ENCODE measurements around the gene NAV3.

NAV3 gene

GRCh38 chr12:77850698-77851097, 20.0 kb downstream of the NAV3 start:
- no peak for DNase-seq (ENCODE audit: extremely low read depth, low read depth)
- TF ChIP-seq, protein P1, sequence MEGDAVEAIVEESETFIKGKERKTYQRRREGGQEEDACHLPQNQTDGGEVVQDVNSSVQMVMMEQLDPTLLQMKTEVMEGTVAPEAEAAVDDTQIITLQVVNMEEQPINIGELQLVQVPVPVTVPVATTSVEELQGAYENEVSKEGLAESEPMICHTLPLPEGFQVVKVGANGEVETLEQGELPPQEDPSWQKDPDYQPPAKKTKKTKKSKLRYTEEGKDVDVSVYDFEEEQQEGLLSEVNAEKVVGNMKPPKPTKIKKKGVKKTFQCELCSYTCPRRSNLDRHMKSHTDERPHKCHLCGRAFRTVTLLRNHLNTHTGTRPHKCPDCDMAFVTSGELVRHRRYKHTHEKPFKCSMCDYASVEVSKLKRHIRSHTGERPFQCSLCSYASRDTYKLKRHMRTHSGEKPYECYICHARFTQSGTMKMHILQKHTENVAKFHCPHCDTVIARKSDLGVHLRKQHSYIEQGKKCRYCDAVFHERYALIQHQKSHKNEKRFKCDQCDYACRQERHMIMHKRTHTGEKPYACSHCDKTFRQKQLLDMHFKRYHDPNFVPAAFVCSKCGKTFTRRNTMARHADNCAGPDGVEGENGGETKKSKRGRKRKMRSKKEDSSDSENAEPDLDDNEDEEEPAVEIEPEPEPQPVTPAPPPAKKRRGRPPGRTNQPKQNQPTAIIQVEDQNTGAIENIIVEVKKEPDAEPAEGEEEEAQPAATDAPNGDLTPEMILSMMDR (IDR thresholded peaks at IDR 0.05; ENCODE audit: low read depth, low read length, missing control alignments), result no peak
- H3K4me3 ChIP-seq (replicated peaks; ENCODE audit: low read depth, low read length), result no peak overlapping the region

GRCh38 chr12:77855548-77855947, 24.9 kb downstream of the NAV3 start:
- DNase-seq (ENCODE audit: extremely low read depth, low read depth), result no peak

GRCh38 chr12:77861317-77861716, 30.6 kb downstream of the NAV3 start:
- TF ChIP-seq, protein P1 (IDR thresholded peaks at IDR 0.05; ENCODE audit: low read depth, low read length, missing control alignments), result no peak
- DNase-seq (ENCODE audit: extremely low read depth, low read depth), result no peak
- no peak overlapping the region for H3K4me3 ChIP-seq (replicated peaks; ENCODE audit: low read depth, low read length)

More at GRCh38 chr12:77855548-77855947, 24.9 kb downstream of the NAV3 start:
- H3K4me3 ChIP-seq (replicated peaks; ENCODE audit: low read depth, low read length), result no peak overlapping the region
- TF ChIP-seq, protein P1 (IDR thresholded peaks at IDR 0.05; ENCODE audit: low read depth, low read length, missing control alignments), result no peak

- TF ChIP-seq, protein P1 (IDR thresholded peaks at IDR 0.05; ENCODE audit: low read depth, low read length, missing control alignments), result no peak
- no peak for DNase-seq (ENCODE audit: extremely low read depth, low read depth)
- no peak overlapping the region for H3K4me3 ChIP-seq (replicated peaks; ENCODE audit: low read depth, low read length)
Measured at GRCh38 chr12:77865178-77865577, 34.5 kb downstream of the NAV3 start.

GRCh38 chr12:77878901-77879300, 48.2 kb downstream of the NAV3 start:
- TF ChIP-seq, protein P1 (IDR thresholded peaks at IDR 0.05; ENCODE audit: low read depth, low read length, missing control alignments), result no peak
- DNase-seq (ENCODE audit: extremely low read depth, low read depth), result no peak

GRCh38 chr12:77882709-77883108, 52.0 kb downstream of the NAV3 start:
- TF ChIP-seq, protein P1 (IDR thresholded peaks at IDR 0.05; ENCODE audit: low read depth, low read length, missing control alignments), result no peak
- DNase-seq (ENCODE audit: extremely low read depth, low read depth), result no peak
- H3K4me3 ChIP-seq (replicated peaks; ENCODE audit: low read depth, low read length), result no peak overlapping the region

More at GRCh38 chr12:77878901-77879300, 48.2 kb downstream of the NAV3 start:
- H3K4me3 ChIP-seq (replicated peaks; ENCODE audit: low read depth, low read length), result no peak overlapping the region

DNA sequence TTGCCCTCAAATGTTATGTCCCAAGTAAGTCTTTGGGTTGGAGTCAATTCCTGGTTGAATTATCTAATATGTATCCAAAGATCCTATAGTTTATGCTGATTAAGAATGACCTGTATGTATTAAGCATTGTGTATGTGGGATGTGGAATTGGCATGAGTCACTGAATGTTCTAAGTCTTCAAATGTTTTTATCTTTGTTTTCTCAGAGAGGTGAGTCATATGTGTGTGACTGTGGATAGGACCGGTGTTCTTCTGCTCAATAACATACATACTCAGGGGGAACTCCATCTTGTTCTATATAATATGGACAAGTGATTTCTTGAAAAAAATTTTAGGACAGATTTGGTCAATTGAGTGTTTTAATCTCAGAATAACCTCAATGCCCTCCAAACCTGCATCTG, 57.9 kb downstream of the NAV3 start:
- TF ChIP-seq, protein P1 (IDR thresholded peaks at IDR 0.05; ENCODE audit: low read depth, low read length, missing control alignments), result no peak
- peak; percentile 20 for DNase-seq (ENCODE audit: extremely low read depth, low read depth)
- H3K4me3 ChIP-seq (replicated peaks; ENCODE audit: low read depth, low read length), result no peak overlapping the region
